ENCODE data around the gene LAMC1.

Gene LAMC1

GRCh38 chr1:183023146-183023600, at the start of gene LAMC1:
Gene LAMC1, plus strand, starts transcription at chr1:183023420. Its CDS starts 297 bp downstream, at chr1:183023717.
- DNase-seq = peak; percentile 66

GRCh38 chr1:182974506-182975191, 48.6 kb upstream of the LAMC1 start:
- no peak for DNase-seq

GRCh38 chr1:182977480-182977879, 45.7 kb upstream of the LAMC1 start:
- DNase-seq = no peak

GRCh38 chr1:182978151-182978853, 44.9 kb upstream of the LAMC1 start:
- DNase-seq = no peak

GRCh38 chr1:182984138-182984537, 39.1 kb upstream of the LAMC1 start:
- DNase-seq = no peak

GRCh38 chr1:182984621-182985020, 38.6 kb upstream of the LAMC1 start:
- no peak for DNase-seq

GRCh38 chr1:182985876-182986275, 37.3 kb upstream of the LAMC1 start:
- no peak for DNase-seq

GRCh38 chr1:182990413-182991144, 32.6 kb upstream of the LAMC1 start:
- DNase-seq = no peak

- DNase-seq = no peak
Observed at GRCh38 chr1:182993746-182994145, 29.5 kb upstream of the LAMC1 start.

- DNase-seq = no peak
Observed at GRCh38 chr1:182995894-182996293, 27.3 kb upstream of the LAMC1 start.

GRCh38 chr1:182996816-182997215, 26.4 kb upstream of the LAMC1 start:
- no peak for DNase-seq

GRCh38 chr1:182998482-182998881, 24.7 kb upstream of the LAMC1 start:
- no peak for DNase-seq

GRCh38 chr1:183000167-183000962, 22.9 kb upstream of the LAMC1 start:
- DNase-seq = no peak

GRCh38 chr1:183002267-183002666, 21.0 kb upstream of the LAMC1 start:
- DNase-seq = no peak

- DNase-seq = no peak
Observed at GRCh38 chr1:183002797-183003196, 20.4 kb upstream of the LAMC1 start.

GRCh38 chr1:183003203-183003602, 20.0 kb upstream of the LAMC1 start:
- no peak for DNase-seq

GRCh38 chr1:183004141-183004540, 19.1 kb upstream of the LAMC1 start:
- DNase-seq = no peak

- DNase-seq = no peak
Observed at GRCh38 chr1:183011859-183012258, 11.4 kb upstream of the LAMC1 start.

- DNase-seq = no peak
Observed at GRCh38 chr1:183012301-183012994, 10.8 kb upstream of the LAMC1 start.

- DNase-seq = no peak
Observed at GRCh38 chr1:183019139-183019740, 4.0 kb upstream of the LAMC1 start.

GRCh38 chr1:183019860-183020259, 3.4 kb upstream of the LAMC1 start:
- DNase-seq = peak; percentile 24

Data from NCI-H446 treated with DMSO at 0.1 percent for 48 hours (cell line).